ENCODE data around the gene FAT1.

Gene FAT1

GRCh38 chr4:186592966-186593586 lies 130.6 kb downstream of the FAT1 start:
- no peaks in the 10 kb centered on the region for H3K9me3 ChIP-seq
- H3K4me3 ChIP-seq = no peak overlapping the region
- H3K4me1 ChIP-seq = no peaks in the 10 kb centered on the region
- H3K36me3 ChIP-seq = peaks cover 40 to 69% (median 57%) of the 10 kb centered on the region in 3 donors
- intact Hi-C loops (cut with DNase I; ENCODE audit: low total_unique reads) = no loop called here
- no peak for TF ChIP-seq CTCF (IDR thresholded peaks at IDR 0.05)
- no peak for DNase-seq
- H3K27ac ChIP-seq = no peak overlapping the region
- H3K27me3 ChIP-seq = no peaks in the 10 kb centered on the region

- no peak for DNase-seq
- Histone ChIP-seq H3K9me3 (no peaks in the 10 kb centered on the region), H3K4me3 (no peak overlapping the region), H3K4me1 (no peaks in the 10 kb centered on the region), H3K27me3 (no peaks in the 10 kb centered on the region), H3K36me3 (peaks cover 42 to 63% (median 52%) of the 10 kb centered on the region in 3 donors), H3K27ac (no peak overlapping the region)
- no peak for TF ChIP-seq CTCF (IDR thresholded peaks at IDR 0.05)
- intact Hi-C loops (cut with DNase I; ENCODE audit: low total_unique reads) = no loop called here
Measured at GRCh38 chr4:186592445-186592844, 131.2 kb downstream of the FAT1 start.

GRCh38 chr4:186591651-186592050 lies 132.0 kb downstream of the FAT1 start:
- Histone ChIP-seq H3K9me3 (no peaks in the 10 kb centered on the region), H3K36me3 (peaks cover 34 to 55% (median 44%) of the 10 kb centered on the region in 3 donors), H3K27ac (no peak overlapping the region), H3K4me3 (no peak overlapping the region), H3K27me3 (no peaks in the 10 kb centered on the region), H3K4me1 (peaks cover 0 to 6% (median 0%) of the 10 kb centered on the region in 4 donors)
- intact Hi-C loops (cut with DNase I; ENCODE audit: low total_unique reads) = no loop called here
- DNase-seq = no peak
- no peak for TF ChIP-seq CTCF (IDR thresholded peaks at IDR 0.05)

GRCh38 chr4:186588503-186588902 lies 135.2 kb downstream of the FAT1 start:
- intact Hi-C loops (cut with DNase I; ENCODE audit: low total_unique reads) = loop anchor here (5.0 kb wide), 2 partner anchors 116 to 291 kb away; no protein-coding TSS in a partner anchor
- Histone ChIP-seq H3K27me3 (no peaks in the 10 kb centered on the region), H3K4me3 (no peak overlapping the region), H3K36me3 (peaks cover 20 to 41% (median 26%) of the 10 kb centered on the region in 3 donors), H3K27ac (no peak overlapping the region), H3K4me1 (peaks cover 0 to 16% (median 2%) of the 10 kb centered on the region in 4 donors), H3K9me3 (no peaks in the 10 kb centered on the region)
- DNase-seq = no peak
- no peak for TF ChIP-seq CTCF (IDR thresholded peaks at IDR 0.05)

GRCh38 chr4:186587416-186588018 lies 136.1 kb downstream of the FAT1 start:
- H3K36me3 ChIP-seq = peaks cover 19 to 33% (median 22%) of the 10 kb centered on the region in 3 donors
- peaks cover 0 to 2% (median 0%) of the 10 kb centered on the region in 3 donors for H3K9me3 ChIP-seq
- TF ChIP-seq CTCF (IDR thresholded peaks at IDR 0.05) = peak; percentile 67 to 89
- H3K4me1 ChIP-seq = peaks cover 0 to 16% (median 2%) of the 10 kb centered on the region in 4 donors
- intact Hi-C loops (cut with DNase I; ENCODE audit: low total_unique reads) = loop anchor here (5.0 kb wide), 2 partner anchors 115 to 290 kb away; no protein-coding TSS in a partner anchor
- H3K27ac ChIP-seq = no peak overlapping the region
- peak; percentile 74 to 84 for DNase-seq
- no peaks in the 10 kb centered on the region for H3K27me3 ChIP-seq
- no peak overlapping the region for H3K4me3 ChIP-seq
